ENCODE results near the gene ZNF200.

ZNF200 gene

GRCh38 chr16:3246876-3247275 is 11.9 kb upstream of the ZNF200 start:
- DNase-seq, result no peak
- WGBS (ENCODE audit: extremely low coverage, insufficient coverage, low lambda C conversion rate), result no CpG with 5 or more reads among the region's 10 CpGs
- no peak overlapping the region for H3K18ac ChIP-seq (ENCODE audit: low read length)
- H3K4me1 ChIP-seq (ENCODE audit: control insufficient read depth, low read depth, low read length), result no peaks in the 10 kb centered on the region
- H3K4ac ChIP-seq (ENCODE audit: low read depth, low read length), result no peak overlapping the region
- no peak overlapping the region for H4K8ac ChIP-seq (ENCODE audit: low read depth, low read length)
- no peaks in the 10 kb centered on the region for H3K27me3 ChIP-seq (ENCODE audit: insufficient read depth, low read length, poor library complexity)
- no peaks in the 10 kb centered on the region for H3K36me3 ChIP-seq (ENCODE audit: control insufficient read depth, insufficient read depth, low read length)
- H3K79me1 ChIP-seq (ENCODE audit: low read length), result no peaks in the 10 kb centered on the region
- no peak overlapping the region for H4K5ac ChIP-seq (ENCODE audit: low read length)
- H3K4me2 ChIP-seq (ENCODE audit: low read length), result no peak overlapping the region
- no peak overlapping the region for H3K23ac ChIP-seq (ENCODE audit: low read length)
- H3K4me3 ChIP-seq (ENCODE audit: low read length), result no peak overlapping the region
- no peak overlapping the region for H3K27ac ChIP-seq (ENCODE audit: low read depth, low read length)
- H2BK15ac ChIP-seq (replicated peaks; ENCODE audit: low read depth), result no peak overlapping the region
- H3K56ac ChIP-seq (ENCODE audit: low read length), result no peak overlapping the region
- no peaks in the 10 kb centered on the region for H3K79me2 ChIP-seq (ENCODE audit: control insufficient read depth, insufficient read depth, low read length)
- no peak overlapping the region for H2BK120ac ChIP-seq (ENCODE audit: low read depth, low read length)
- no peak overlapping the region for H3K9ac ChIP-seq (ENCODE audit: low read length)
- no peak overlapping the region for H2AK5ac ChIP-seq (ENCODE audit: low read length)
- H2BK5ac ChIP-seq (ENCODE audit: low read length), result no peak overlapping the region

GRCh38 chr16:3246002-3246401 is 11.0 kb upstream of the ZNF200 start:
- Histone ChIP-seq H3K9ac (ENCODE audit: low read length) (no peak overlapping the region), H3K36me3 (ENCODE audit: control insufficient read depth, insufficient read depth, low read length) (no peaks in the 10 kb centered on the region), H3K79me1 (ENCODE audit: low read length) (no peaks in the 10 kb centered on the region), H3K79me2 (ENCODE audit: control insufficient read depth, insufficient read depth, low read length) (no peaks in the 10 kb centered on the region), H3K18ac (ENCODE audit: low read length) (no peak overlapping the region), H3K27me3 (ENCODE audit: insufficient read depth, low read length, poor library complexity) (no peaks in the 10 kb centered on the region), H3K4me1 (ENCODE audit: control insufficient read depth, low read depth, low read length) (no peaks in the 10 kb centered on the region), H3K27ac (ENCODE audit: low read depth, low read length) (no peak overlapping the region), H3K4ac (ENCODE audit: low read depth, low read length) (no peak overlapping the region), H3K4me2 (ENCODE audit: low read length) (no peak overlapping the region), H3K4me3 (ENCODE audit: low read length) (no peak overlapping the region), H3K56ac (ENCODE audit: low read length) (no peak overlapping the region), H2BK5ac (ENCODE audit: low read length) (no peak overlapping the region), H2BK120ac (ENCODE audit: low read depth, low read length) (no peak overlapping the region), H4K5ac (ENCODE audit: low read length) (no peak overlapping the region), H2BK15ac (replicated peaks; ENCODE audit: low read depth) (no peak overlapping the region), H2AK5ac (ENCODE audit: low read length) (no peak overlapping the region), H3K23ac (ENCODE audit: low read length) (no peak overlapping the region), H4K8ac (ENCODE audit: low read depth, low read length) (no peak overlapping the region)
- no CpG with 5 or more reads among the region's 7 CpGs for WGBS (ENCODE audit: extremely low coverage, insufficient coverage, low lambda C conversion rate)
- DNase-seq, result no peak

DNA sequence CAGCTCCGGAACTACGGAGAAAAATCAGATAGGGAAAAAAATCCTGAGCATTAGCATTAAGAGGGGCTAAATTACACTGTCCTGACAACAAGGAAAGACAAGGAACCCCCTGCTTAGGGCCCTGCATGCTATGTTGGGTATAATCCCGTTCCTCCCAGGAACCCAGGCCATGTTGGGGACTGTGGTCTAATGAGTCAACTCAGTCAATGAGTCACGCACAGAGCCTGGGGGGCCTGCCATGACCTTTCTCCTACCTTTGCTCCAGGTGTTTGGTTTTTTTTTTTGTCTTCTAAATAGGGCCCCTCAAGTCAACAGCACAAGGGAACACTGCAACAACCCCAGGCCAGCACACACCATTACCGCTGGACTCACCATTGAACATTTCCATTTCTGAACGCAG is 8.9 kb upstream of the ZNF200 start:
- no peak overlapping the region for H3K4me2 ChIP-seq (ENCODE audit: low read length)
- H3K36me3 ChIP-seq (ENCODE audit: control insufficient read depth, insufficient read depth, low read length), result no peaks in the 10 kb centered on the region
- no CpG with 5 or more reads among the region's 6 CpGs for WGBS (ENCODE audit: extremely low coverage, insufficient coverage, low lambda C conversion rate)

GRCh38 chr16:3242709-3243108 is 7.8 kb upstream of the ZNF200 start:
- Histone ChIP-seq H3K56ac (ENCODE audit: low read length) (no peak overlapping the region), H3K79me2 (ENCODE audit: control insufficient read depth, insufficient read depth, low read length) (no peaks in the 10 kb centered on the region), H4K5ac (ENCODE audit: low read length) (no peak overlapping the region), H2BK120ac (ENCODE audit: low read depth, low read length) (no peak overlapping the region), H3K4ac (ENCODE audit: low read depth, low read length) (no peak overlapping the region), H2BK15ac (replicated peaks; ENCODE audit: low read depth) (no peak overlapping the region), H2BK5ac (ENCODE audit: low read length) (no peak overlapping the region), H3K18ac (ENCODE audit: low read length) (no peak overlapping the region), H4K8ac (ENCODE audit: low read depth, low read length) (no peak overlapping the region), H3K4me3 (ENCODE audit: low read length) (no peak overlapping the region), H3K4me2 (ENCODE audit: low read length) (no peak overlapping the region), H3K9ac (ENCODE audit: low read length) (no peak overlapping the region), H3K4me1 (ENCODE audit: control insufficient read depth, low read depth, low read length) (no peaks in the 10 kb centered on the region), H3K23ac (ENCODE audit: low read length) (no peak overlapping the region), H3K36me3 (ENCODE audit: control insufficient read depth, insufficient read depth, low read length) (no peaks in the 10 kb centered on the region), H2AK5ac (ENCODE audit: low read length) (no peak overlapping the region), H3K27me3 (ENCODE audit: insufficient read depth, low read length, poor library complexity) (no peaks in the 10 kb centered on the region), H3K27ac (ENCODE audit: low read depth, low read length) (no peak overlapping the region), H3K79me1 (ENCODE audit: low read length) (no peaks in the 10 kb centered on the region)
- no CpG with 5 or more reads among the region's 11 CpGs for WGBS (ENCODE audit: extremely low coverage, insufficient coverage, low lambda C conversion rate)
- DNase-seq, result no peak

More for the DNA sequence above, 8.9 kb upstream of the ZNF200 start:
- Histone ChIP-seq H3K9ac (ENCODE audit: low read length) (no peak overlapping the region), H2BK120ac (ENCODE audit: low read depth, low read length) (no peak overlapping the region), H2BK15ac (replicated peaks; ENCODE audit: low read depth) (no peak overlapping the region), H3K27me3 (ENCODE audit: insufficient read depth, low read length, poor library complexity) (no peaks in the 10 kb centered on the region), H3K4me3 (ENCODE audit: low read length) (no peak overlapping the region), H3K23ac (ENCODE audit: low read length) (no peak overlapping the region), H3K18ac (ENCODE audit: low read length) (no peak overlapping the region), H4K5ac (ENCODE audit: low read length) (no peak overlapping the region), H3K79me2 (ENCODE audit: control insufficient read depth, insufficient read depth, low read length) (no peaks in the 10 kb centered on the region), H3K4me1 (ENCODE audit: control insufficient read depth, low read depth, low read length) (no peaks in the 10 kb centered on the region), H3K4ac (ENCODE audit: low read depth, low read length) (no peak overlapping the region), H2BK5ac (ENCODE audit: low read length) (no peak overlapping the region), H3K56ac (ENCODE audit: low read length) (no peak overlapping the region), H3K27ac (ENCODE audit: low read depth, low read length) (no peak overlapping the region), H3K79me1 (ENCODE audit: low read length) (no peaks in the 10 kb centered on the region), H2AK5ac (ENCODE audit: low read length) (no peak overlapping the region), H4K8ac (ENCODE audit: low read depth, low read length) (no peak overlapping the region)
- DNase-seq, result no peak

DNA sequence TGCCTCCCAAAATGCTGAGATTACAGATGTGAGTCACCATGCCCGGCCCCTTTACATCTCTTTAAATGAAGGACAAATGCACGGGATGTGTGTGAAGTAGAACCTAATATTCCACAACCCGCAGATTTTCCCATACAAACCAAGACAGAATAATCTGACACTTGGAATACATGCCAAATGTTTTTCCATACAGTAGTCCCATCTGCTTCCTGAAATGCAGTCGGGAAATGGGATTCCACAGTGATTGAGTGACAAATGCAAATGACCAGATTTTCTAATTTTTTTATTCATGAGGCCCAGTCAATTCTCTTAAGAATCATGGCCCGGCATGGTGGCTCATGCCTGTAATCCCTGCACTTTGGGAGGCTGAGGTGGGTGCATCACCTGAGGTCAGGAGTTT is 6.8 kb upstream of the ZNF200 start:
- H3K4ac ChIP-seq (ENCODE audit: low read depth, low read length), result no peak overlapping the region
- no peak overlapping the region for H3K56ac ChIP-seq (ENCODE audit: low read length)
- H3K18ac ChIP-seq (ENCODE audit: low read length), result no peak overlapping the region
- no peak overlapping the region for H3K4me3 ChIP-seq (ENCODE audit: low read length)
- no peak overlapping the region for H3K9ac ChIP-seq (ENCODE audit: low read length)
- H4K8ac ChIP-seq (ENCODE audit: low read depth, low read length), result no peak overlapping the region
- no peak overlapping the region for H2BK5ac ChIP-seq (ENCODE audit: low read length)
- no peaks in the 10 kb centered on the region for H3K79me2 ChIP-seq (ENCODE audit: control insufficient read depth, insufficient read depth, low read length)
- no peaks in the 10 kb centered on the region for H3K4me1 ChIP-seq (ENCODE audit: control insufficient read depth, low read depth, low read length)
- H4K5ac ChIP-seq (ENCODE audit: low read length), result no peak overlapping the region
- H2BK120ac ChIP-seq (ENCODE audit: low read depth, low read length), result no peak overlapping the region
- H3K27me3 ChIP-seq (ENCODE audit: insufficient read depth, low read length, poor library complexity), result no peaks in the 10 kb centered on the region
- no peak for DNase-seq
- H3K4me2 ChIP-seq (ENCODE audit: low read length), result no peak overlapping the region
- H3K36me3 ChIP-seq (ENCODE audit: control insufficient read depth, insufficient read depth, low read length), result no peaks in the 10 kb centered on the region
- H3K27ac ChIP-seq (ENCODE audit: low read depth, low read length), result no peak overlapping the region
- no peak overlapping the region for H2AK5ac ChIP-seq (ENCODE audit: low read length)
- H2BK15ac ChIP-seq (replicated peaks; ENCODE audit: low read depth), result no peak overlapping the region
- H3K23ac ChIP-seq (ENCODE audit: low read length), result no peak overlapping the region
- WGBS (ENCODE audit: extremely low coverage, insufficient coverage, low lambda C conversion rate), result no CpG with 5 or more reads among the region's 5 CpGs
- H3K79me1 ChIP-seq (ENCODE audit: low read length), result no peaks in the 10 kb centered on the region

- Histone ChIP-seq H3K4me2 (ENCODE audit: low read length) (no peak overlapping the region), H3K36me3 (ENCODE audit: control insufficient read depth, insufficient read depth, low read length) (no peaks in the 10 kb centered on the region), H3K9ac (ENCODE audit: low read length) (no peak overlapping the region), H2AK5ac (ENCODE audit: low read length) (no peak overlapping the region), H3K4ac (ENCODE audit: low read depth, low read length) (no peak overlapping the region), H3K4me1 (ENCODE audit: control insufficient read depth, low read depth, low read length) (no peaks in the 10 kb centered on the region), H3K79me2 (ENCODE audit: control insufficient read depth, insufficient read depth, low read length) (no peaks in the 10 kb centered on the region), H3K27me3 (ENCODE audit: insufficient read depth, low read length, poor library complexity) (no peaks in the 10 kb centered on the region), H3K27ac (ENCODE audit: low read depth, low read length) (no peak overlapping the region), H4K8ac (ENCODE audit: low read depth, low read length) (no peak overlapping the region), H2BK5ac (ENCODE audit: low read length) (no peak overlapping the region), H3K79me1 (ENCODE audit: low read length) (peaks cover 2% of the 10 kb centered on the region), H3K56ac (ENCODE audit: low read length) (no peak overlapping the region), H4K5ac (ENCODE audit: low read length) (no peak overlapping the region), H3K18ac (ENCODE audit: low read length) (no peak overlapping the region), H2BK120ac (ENCODE audit: low read depth, low read length) (no peak overlapping the region), H3K23ac (ENCODE audit: low read length) (no peak overlapping the region), H2BK15ac (replicated peaks; ENCODE audit: low read depth) (no peak overlapping the region), H3K4me3 (ENCODE audit: low read length) (no peak overlapping the region)
- peak; percentile 42 for DNase-seq
- no CpG with 5 or more reads among the region's 29 CpGs for whole genome bisulfite sequencing (ENCODE audit: extremely low coverage, insufficient coverage, low lambda C conversion rate)
These were observed 1.1 kb upstream of the ZNF200 start for GRCh38 chr16:3235856-3236669.
